Transverse colon (tissue), 3 donors: ENCODE measurements around the gene MYO3A.

Experiments
- CTCF ChIP-seq, 5 experiments: fragments of 200-600 bp in 3 of 5; fragments of 450-650 bp in 2 of 5; sonication (generic) in 3 of 5; IDR thresholded peaks; 1 replicate in 2 of 5; 2 replicates in 3 of 5; pipeline ENCODE4 v1.5.1; 2016 to 2017; ENCODE audit warnings: antibody characterized with exemption in 5 of 5, inconsistent platforms in 3 of 5, mild to moderate bottlenecking in 2 of 5, moderate library complexity in 1 of 5
- EP300 ChIP-seq: sonication (generic); formaldehyde crosslinking; IDR thresholded peaks from one replicate; pipeline ENCODE4 v1.6.1; 2017; ENCODE audit warnings: antibody characterized with exemption, low read depth
- POLR2A ChIP-seq: fragments of 450-650 bp; IDR thresholded peaks from one replicate; pipeline ENCODE4 v1.6.1; 2016; ENCODE audit warnings: antibody characterized with exemption, mild to moderate bottlenecking, moderate library complexity

- no peak for TF ChIP-seq POLR2A
- TF ChIP-seq CTCF (IDR thresholded peaks at IDR 0.05): no peak
- TF ChIP-seq EP300: no peak
Observed at GRCh38 chr10:26172131-26172530, 238.1 kb downstream of the MYO3A start.
